HCT116 (cell line): Measurements from ENCODE around the gene PRMT7. TPM values are rescaled to one million over a fixed set of nuclear protein-coding genes. Genes with fewer than 3 reads are reported as not detected.

Experiments used
- ATAC-seq: fragments of 200-7000 bp; cut with Tn5 transposase; 2 replicates; pipeline ENCODE4 v1.9.1; 2020; ENCODE audit warnings: mild to moderate bottlenecking, moderate library complexity
- BruUV-seq: library from RNA; stranded (reverse); fragments of 400-500 nt; replicated peaks from 2 replicates; lab custom pipeline; 2021; lab: Mats Ljungman, UMichigan
- CTCF ChIA-PET: fragments of 300-600 bp; sonication (Branson Sonifier 250); formaldehyde crosslinking; loops from one replicate; lab custom pipeline; 2021; ENCODE audit warnings: antibody characterized with exemption; lab: Charles Lee
- POLR2A ChIA-PET: fragments of 300-600, 350-600 bp; sonication (Branson Sonifier 250); formaldehyde crosslinking; loops from one replicate; lab custom pipeline; 2021; ENCODE audit warnings: antibody characterized with exemption; lab: Charles Lee
- RAD21 ChIA-PET, 2 experiments: fragments of 300-600 bp; sonication (Branson Sonifier 250); formaldehyde crosslinking; loops; one replicate each; lab custom pipeline; 2023; ENCODE audit warnings: low total read pairs in 2 of 2; ENCODE audit not compliant: uncharacterized antibody in 2 of 2, unreplicated experiment in 2 of 2, low non-redundant PET in 1 of 2; lab: Charles Lee
- DNase-seq: peaks from one replicate; pipeline ENCODE4 v3.0.0-alpha.2; 2010; ENCODE audit warnings: low read depth, low spot score
- H2AFZ ChIP-seq: fragments of 200-600 bp; shearing (Covaris generic), sonication (generic); 2 replicates; pipeline ENCODE4 v1.6.1; 2017; ENCODE audit warnings: low read depth, mixed run types, mixed read lengths, antibody characterized with exemption, low read length; ENCODE audit not compliant: poor library complexity, severe bottlenecking
- H3K27ac ChIP-seq: 2 replicates; pipeline ENCODE4 v1.5.1; 2012; ENCODE audit warnings: low read depth, low read length
- H3K27me3 ChIP-seq: fragments of 200-600 bp; sonication (generic); 2 replicates; pipeline ENCODE4 v1.6.1; 2016; ENCODE audit warnings: mixed run types, low read length, mixed read lengths; ENCODE audit not compliant: insufficient read depth
- H3K36me3 ChIP-seq, 2 experiments: fragments of 200-500 bp in 1 of 2; fragments of 200-600 bp in 1 of 2; sonication (Bioruptor generic) in 1 of 2; sonication (generic) in 1 of 2; 2 replicates each; pipeline versions ENCODE4 v1.5.1 to v1.6.1; 2014 to 2016; ENCODE audit warnings: low read length in 2 of 2, inconsistent platforms in 1 of 2, mixed read lengths in 1 of 2, mixed run types in 1 of 2; ENCODE audit not compliant: insufficient read depth in 2 of 2, control insufficient read depth in 1 of 2
- H3K4me1 ChIP-seq, 2 experiments: fragments of 200-600 bp in 1 of 2; sonication (generic) in 1 of 2; 2 replicates each; pipeline versions ENCODE4 v1.5.1 to v1.6.1; 2012 to 2017; ENCODE audit warnings: low read length in 2 of 2, inconsistent platforms in 1 of 2, mild to moderate bottlenecking in 1 of 2, mixed read lengths in 1 of 2, mixed run types in 1 of 2, moderate library complexity in 1 of 2; ENCODE audit not compliant: insufficient read depth in 2 of 2, control insufficient read depth in 1 of 2
- H3K4me2 ChIP-seq: fragments of 200-600 bp; sonication (generic); 2 replicates; pipeline ENCODE4 v1.6.1; 2017; ENCODE audit warnings: mixed run types, low read length, mixed read lengths
- H3K4me3 ChIP-seq, 2 experiments: fragments of 200-600 bp in 1 of 2; sonication (generic) in 1 of 2; replicated peaks in 1 of 2; 2 replicates each; pipeline ENCODE4 v1.5.1; 2011 to 2016; ENCODE audit warnings: low read length in 2 of 2, control low read depth in 1 of 2, low read depth in 1 of 2, mild to moderate bottlenecking in 1 of 2, mixed read lengths in 1 of 2, mixed run types in 1 of 2
- H3K79me2 ChIP-seq: fragments of 200-600 bp; sonication (generic); 2 replicates; pipeline ENCODE4 v1.6.1; 2017; ENCODE audit warnings: mild to moderate bottlenecking, mixed run types, low read length, moderate library complexity, mixed read lengths; ENCODE audit not compliant: insufficient read depth
- H3K9ac ChIP-seq: fragments of 200-600 bp; sonication (generic); 2 replicates; pipeline ENCODE4 v1.6.1; 2016; ENCODE audit warnings: low read length, mixed read lengths
- H3K9me2 ChIP-seq: fragments of 200-600 bp; sonication (generic), shearing (Covaris generic); 2 replicates; pipeline ENCODE4 v1.6.1; 2017; ENCODE audit warnings: mixed run types, mild to moderate bottlenecking, moderate library complexity; ENCODE audit not compliant: insufficient read depth
- H3K9me3 ChIP-seq, 2 experiments: fragments of 200-500 bp in 1 of 2; fragments of 200-600 bp in 1 of 2; sonication (Bioruptor generic) in 1 of 2; sonication (generic) in 1 of 2; 2 replicates each; pipeline ENCODE4 v1.6.1; 2014 to 2017; ENCODE audit warnings: low read length in 2 of 2, mixed read lengths in 2 of 2, inconsistent platforms in 1 of 2, low read depth in 1 of 2, mild to moderate bottlenecking in 1 of 2, mixed run types in 1 of 2, moderate library complexity in 1 of 2; ENCODE audit not compliant: control insufficient read depth in 1 of 2, insufficient read depth in 1 of 2
- H4K20me1 ChIP-seq: fragments of 200-600 bp; sonication (generic), shearing (Covaris generic); 2 replicates; pipeline ENCODE4 v1.6.1; 2017; ENCODE audit warnings: mixed run types, mild to moderate bottlenecking, moderate library complexity; ENCODE audit not compliant: insufficient read depth
- CEBPB ChIP-seq: IDR thresholded peaks from 2 replicates; pipeline ENCODE4 v1.6.1; 2012; ENCODE audit warnings: low read depth
- EZH2 ChIP-seq: fragments of 200-600 bp; sonication (generic); IDR thresholded peaks from 2 replicates; pipeline ENCODE4 v1.6.1; 2017; ENCODE audit warnings: antibody characterized with exemption, mixed run types
- FOSL1 ChIP-seq: IDR thresholded peaks from 2 replicates; pipeline ENCODE4 v1.6.1; 2012; ENCODE audit warnings: low read depth
- JUND ChIP-seq: IDR thresholded peaks from 2 replicates; pipeline ENCODE4 v1.6.1; 2012
- POLR2A ChIP-seq: IDR thresholded peaks from 2 replicates; pipeline ENCODE4 v1.7.0; 2011; ENCODE audit warnings: borderline replicate concordance; ENCODE audit not compliant: insufficient read depth, insufficient read length; ENCODE audit errors: extremely low read depth
- RAD21 ChIP-seq: IDR thresholded peaks from 2 replicates; pipeline ENCODE4 v1.6.1; 2012; ENCODE audit warnings: low read depth, mild to moderate bottlenecking
- SP1 ChIP-seq: IDR thresholded peaks from 2 replicates; pipeline ENCODE4 v1.6.1; 2012; ENCODE audit warnings: low read depth
- YY1 ChIP-seq: IDR thresholded peaks from 2 replicates; pipeline ENCODE4 v1.6.1; 2011; ENCODE audit warnings: low read length, low read depth, moderate library complexity, mild to moderate bottlenecking; ENCODE audit not compliant: insufficient replicate concordance; ENCODE audit errors: extremely low read depth
- ZBTB33 ChIP-seq: IDR thresholded peaks from 2 replicates; pipeline ENCODE4 v1.6.1; 2011; ENCODE audit warnings: mild to moderate bottlenecking, low read length, moderate library complexity; ENCODE audit not compliant: insufficient replicate concordance; ENCODE audit errors: extremely low read depth
- ZFX ChIP-seq: fragments of 450-650 bp; IDR thresholded peaks from 2 replicates; pipeline ENCODE4 v1.6.1; 2017
- ZNF274 ChIP-seq: fragments of 200-500 bp; sonication (Bioruptor generic); IDR thresholded peaks from 2 replicates; pipeline ENCODE4 v1.6.1; 2014; ENCODE audit warnings: mild to moderate bottlenecking, low read depth, low read length, inconsistent platforms
- intact Hi-C: fragments of 100-400 bp; cut with micrococcal nuclease; formaldehyde crosslinking; loops from 2 replicates; pipeline ENCODE4 v1.10.0; 2022
- total RNA-seq: library from RNA; stranded (reverse); gene quantifications from one replicate; pipeline ENCODE4 v1.2.1, GENCODE V29; 2021; ENCODE audit not compliant: unreplicated experiment

Gene PRMT7
- total RNA-seq, 1 experiment from 2014 or later = 34.4 TPM

- Histone ChIP-seq H3K27me3 (no peaks in the 10 kb centered on the region), H3K36me3 (no peaks in the 10 kb centered on the region), H3K9me2 (no peaks in the 10 kb centered on the region), H3K4me2 (peak overlapping the region; percentile 47), H4K20me1 (no peaks in the 10 kb centered on the region), H3K9ac (no peak overlapping the region), H3K79me2 (no peaks in the 10 kb centered on the region), H3K9me3 (no peaks in the 10 kb centered on the region), H3K4me1 (peaks cover 0 to 22% of the 10 kb centered on the region in 2 experiments; a peak in 2 of 4 replicates), H2AFZ (no peak overlapping the region), H3K4me3 (0 out of 4 replicates have a peak overlapping the region, but pooled peaks of 1 of the 2 experiments have one; percentile 5), H3K27ac (no peak overlapping the region)
- intact Hi-C loops = no loop called here
- ATAC-seq = peak; percentile 80
- ChIA-PET RAD21 (no interaction called here), POLR2A (no interaction called here), CTCF (no interaction called here)
- no TSS peak for BruUV-seq
- TF ChIP-seq ZBTB33 = no peak
- TF ChIP-seq ZFX = no peak
- TF ChIP-seq JUND = no peak
- peak; percentile 66; the same call in 1 of the 2 replicates for TF ChIP-seq CEBPB
- TF ChIP-seq POLR2A = no peak
- 0 out of 2 replicates have a peak, but pooled peaks have one; percentile 23 for TF ChIP-seq SP1
- TF ChIP-seq YY1 = no peak
- no peak for TF ChIP-seq RAD21
- TF ChIP-seq ZNF274 = no peak
- TF ChIP-seq FOSL1 = peak; percentile 44
- TF ChIP-seq EZH2 = no peak
- no peak for DNase-seq
Measured at GRCh38 chr16:68401871-68402747, 91.3 kb downstream of the PRMT7 start.
